ENCODE results near the gene RMI1.

Gene RMI1

DNA sequence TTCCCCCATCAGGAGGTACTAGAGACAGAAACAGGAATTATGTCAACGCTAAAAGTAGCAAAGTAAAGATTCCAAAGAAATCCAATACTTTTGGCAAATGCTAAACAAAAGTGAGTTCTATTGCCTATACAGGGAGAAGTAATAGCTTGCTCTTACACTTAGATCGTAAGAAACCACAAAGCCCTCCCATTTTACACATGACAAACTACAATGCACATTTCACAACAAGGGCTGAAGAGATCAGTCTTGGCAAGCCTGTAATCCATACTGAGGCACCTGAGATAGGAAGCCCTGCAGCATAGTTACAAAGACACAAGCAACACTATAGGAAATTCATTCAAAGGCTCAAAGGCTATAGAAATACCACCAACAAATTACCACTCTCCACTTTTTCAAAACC lies 8.3 kb upstream of the RMI1 start:
- no peak overlapping the region for H3K4me3 ChIP-seq (ENCODE audit: low read depth, low read length)
- TF ChIP-seq, protein P1, sequence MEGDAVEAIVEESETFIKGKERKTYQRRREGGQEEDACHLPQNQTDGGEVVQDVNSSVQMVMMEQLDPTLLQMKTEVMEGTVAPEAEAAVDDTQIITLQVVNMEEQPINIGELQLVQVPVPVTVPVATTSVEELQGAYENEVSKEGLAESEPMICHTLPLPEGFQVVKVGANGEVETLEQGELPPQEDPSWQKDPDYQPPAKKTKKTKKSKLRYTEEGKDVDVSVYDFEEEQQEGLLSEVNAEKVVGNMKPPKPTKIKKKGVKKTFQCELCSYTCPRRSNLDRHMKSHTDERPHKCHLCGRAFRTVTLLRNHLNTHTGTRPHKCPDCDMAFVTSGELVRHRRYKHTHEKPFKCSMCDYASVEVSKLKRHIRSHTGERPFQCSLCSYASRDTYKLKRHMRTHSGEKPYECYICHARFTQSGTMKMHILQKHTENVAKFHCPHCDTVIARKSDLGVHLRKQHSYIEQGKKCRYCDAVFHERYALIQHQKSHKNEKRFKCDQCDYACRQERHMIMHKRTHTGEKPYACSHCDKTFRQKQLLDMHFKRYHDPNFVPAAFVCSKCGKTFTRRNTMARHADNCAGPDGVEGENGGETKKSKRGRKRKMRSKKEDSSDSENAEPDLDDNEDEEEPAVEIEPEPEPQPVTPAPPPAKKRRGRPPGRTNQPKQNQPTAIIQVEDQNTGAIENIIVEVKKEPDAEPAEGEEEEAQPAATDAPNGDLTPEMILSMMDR (IDR thresholded peaks at IDR 0.05; ENCODE audit: low read depth, low read length, missing control alignments): no peak
- H3K27me3 ChIP-seq (replicated peaks): no peaks in the 10 kb centered on the region
- no peak for DNase-seq
- H3K36me3 ChIP-seq (replicated peaks): peaks cover 95% of the 10 kb centered on the region
- H3K27ac ChIP-seq: no peak overlapping the region
- in situ Hi-C loops (cut with HindIII; ENCODE audit: low pct_ligation_motif_present, low sequenced_read_pairs): no loop called here

DNA sequence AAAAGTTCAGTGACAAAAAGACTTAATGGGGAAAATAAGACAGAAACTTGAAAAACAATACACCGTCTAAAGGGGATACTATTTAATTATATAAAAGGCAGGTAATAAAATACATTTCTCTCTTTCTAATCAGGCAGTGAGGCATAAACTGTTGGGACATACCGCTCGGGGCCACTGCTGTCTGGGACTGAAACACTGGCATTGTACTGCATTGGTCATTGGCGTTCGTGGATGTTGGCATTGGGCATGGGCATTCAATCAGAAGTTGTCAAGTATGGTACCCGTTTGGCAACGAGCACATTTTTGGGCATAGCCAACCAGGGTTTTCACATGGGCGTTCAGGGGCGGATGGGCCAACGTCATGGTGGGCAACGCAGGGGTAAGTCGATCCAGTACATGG lies 5.3 kb upstream of the RMI1 start:
- Histone ChIP-seq H3K4me3 (ENCODE audit: low read depth, low read length) (no peak overlapping the region), H3K27me3 (replicated peaks) (no peaks in the 10 kb centered on the region), H3K27ac (no peak overlapping the region), H3K36me3 (replicated peaks) (peaks cover 83% of the 10 kb centered on the region)
- DNase-seq: no peak
- in situ Hi-C loops (cut with HindIII; ENCODE audit: low pct_ligation_motif_present, low sequenced_read_pairs): loop anchor here (25.0 kb wide), 1 partner anchor 187 kb away; no protein-coding TSS in a partner anchor
- TF ChIP-seq, protein P1 (IDR thresholded peaks at IDR 0.05; ENCODE audit: low read depth, low read length, missing control alignments): no peak

- H3K4me3 ChIP-seq (ENCODE audit: low read depth, low read length): no peak overlapping the region
- peaks cover 72% of the 10 kb centered on the region for H3K36me3 ChIP-seq (replicated peaks)
These were observed 4.2 kb upstream of the RMI1 start for GRCh38 chr9:83976372-83976771.

DNA sequence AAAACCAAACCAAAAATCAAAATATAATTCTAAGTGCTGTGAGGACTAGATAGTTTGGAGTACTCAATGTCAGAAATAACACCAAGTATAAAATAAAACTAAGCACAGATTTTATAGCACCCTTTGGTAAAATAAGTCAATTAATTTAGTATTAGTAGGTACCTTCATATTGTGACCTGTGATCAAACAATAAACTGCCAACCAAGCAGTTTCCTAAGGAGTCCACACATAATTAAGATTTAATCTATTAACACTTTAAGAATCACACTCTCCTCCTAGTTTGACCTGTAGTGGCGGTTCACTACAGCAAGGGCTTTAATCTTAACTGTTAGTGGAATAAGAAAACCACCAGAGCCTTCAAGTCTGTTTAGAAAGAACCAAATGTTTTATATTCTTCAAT lies 3.4 kb upstream of the RMI1 start:
- no peak for DNase-seq
- H3K36me3 ChIP-seq (replicated peaks): peaks cover 64% of the 10 kb centered on the region
- no peak overlapping the region for H3K27ac ChIP-seq
- in situ Hi-C loops (cut with HindIII; ENCODE audit: low pct_ligation_motif_present, low sequenced_read_pairs): loop anchor here (25.0 kb wide), 1 partner anchor 185 kb away; no protein-coding TSS in a partner anchor
- TF ChIP-seq, protein P1 (IDR thresholded peaks at IDR 0.05; ENCODE audit: low read depth, low read length, missing control alignments): no peak
- no peaks in the 10 kb centered on the region for H3K27me3 ChIP-seq (replicated peaks)
- peak overlapping the region; percentile 99 for H3K4me3 ChIP-seq (ENCODE audit: low read depth, low read length)

More at GRCh38 chr9:83976372-83976771, 4.2 kb upstream of the RMI1 start:
- DNase-seq: no peak
- Histone ChIP-seq H3K27me3 (replicated peaks) (no peaks in the 10 kb centered on the region), H3K27ac (no peak overlapping the region)
- TF ChIP-seq, protein P1 (IDR thresholded peaks at IDR 0.05; ENCODE audit: low read depth, low read length, missing control alignments): no peak
- in situ Hi-C loops (cut with HindIII; ENCODE audit: low pct_ligation_motif_present, low sequenced_read_pairs): loop anchor here (25.0 kb wide), 1 partner anchor 186 kb away; no protein-coding TSS in a partner anchor

GRCh38 chr9:83978992-83979811 lies 1.4 kb upstream of the RMI1 start:
- Histone ChIP-seq H3K36me3 (replicated peaks) (peaks cover 45% of the 10 kb centered on the region), H3K27me3 (replicated peaks) (no peaks in the 10 kb centered on the region), H3K27ac (peak overlapping the region; percentile 96), H3K4me3 (ENCODE audit: low read depth, low read length) (peak overlapping the region; percentile 99)
- DNase-seq: peak; percentile 73
- in situ Hi-C loops (cut with HindIII; ENCODE audit: low pct_ligation_motif_present, low sequenced_read_pairs): loop anchor here (25.0 kb wide), 1 partner anchor 183 kb away; no protein-coding TSS in a partner anchor
- TF ChIP-seq, protein P1 (IDR thresholded peaks at IDR 0.05; ENCODE audit: low read depth, low read length, missing control alignments): no peak
